KOPT-K1 (cell line): ENCODE measurements around the gene TEX101.
A peak's percentile ranks its signal among the peaks of the same experiment; 100 is the strongest.
"Not testable (repeated sequence)": the region's sequence is repeated elsewhere in the genome, so short reads cannot be mapped to it uniquely, and the experiment has no call there.

Experiments used
- H3K27ac ChIP-seq: fragments of 200-600 bp; sonication (generic); 2 replicates; pipeline ENCODE4 v1.5.1; 2016; ENCODE audit warnings: antibody characterized with exemption, mild to moderate bottlenecking, low read depth, low read length; ENCODE audit not compliant: poor library complexity, severe bottlenecking
- H3K36me3 ChIP-seq: fragments of 200-600 bp; sonication (generic); 2 replicates; pipeline ENCODE4 v1.5.1; 2017; ENCODE audit warnings: antibody characterized with exemption, mild to moderate bottlenecking, low read length, moderate library complexity; ENCODE audit not compliant: insufficient read depth
- H3K9me3 ChIP-seq: fragments of 200-600 bp; sonication (generic); 2 replicates; pipeline ENCODE4 v1.5.1; 2017; ENCODE audit warnings: antibody characterized with exemption, low read length, mild to moderate bottlenecking; ENCODE audit not compliant: insufficient read depth, poor library complexity, severe bottlenecking

Gene TEX101

DNA sequence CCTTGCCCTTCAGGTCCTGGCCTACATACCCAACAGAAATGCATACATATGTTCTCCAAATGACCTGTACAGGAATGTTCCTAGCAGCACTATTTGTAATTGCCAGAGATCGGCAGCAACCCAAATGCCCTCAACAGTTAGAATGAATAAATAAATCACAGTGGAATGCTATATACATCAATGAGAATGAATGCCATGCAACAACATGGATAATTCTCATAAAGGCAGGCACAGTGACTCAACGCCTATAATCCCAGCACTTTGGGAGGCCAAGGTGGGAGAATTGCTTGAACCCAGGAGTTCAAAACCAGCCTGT, 18.6 kb downstream of the TEX101 start:
- Histone ChIP-seq H3K27ac (no peak overlapping the region), H3K9me3 (no peaks in the 10 kb centered on the region), H3K36me3 (no peaks in the 10 kb centered on the region)

DNA sequence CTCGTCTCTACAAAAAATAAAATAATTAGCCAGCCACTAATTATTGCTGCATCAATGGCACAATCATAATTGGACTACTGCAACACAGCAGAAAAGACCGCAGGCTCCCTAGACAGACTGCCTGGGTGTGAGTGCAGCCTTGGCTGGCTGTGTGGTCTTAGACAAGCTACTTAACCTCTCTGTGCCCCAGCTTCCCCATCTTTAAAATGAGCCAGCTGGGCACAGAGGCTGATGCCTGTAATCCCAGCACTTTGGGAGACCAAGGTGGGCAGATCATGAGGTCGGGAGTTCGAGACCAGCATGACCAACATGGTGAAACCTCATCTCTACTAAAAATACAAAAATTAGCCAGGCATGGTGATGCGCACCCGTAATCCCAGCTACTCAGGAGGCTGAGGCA, 19.0 kb downstream of the TEX101 start:
- no peak overlapping the region for H3K27ac ChIP-seq

DNA sequence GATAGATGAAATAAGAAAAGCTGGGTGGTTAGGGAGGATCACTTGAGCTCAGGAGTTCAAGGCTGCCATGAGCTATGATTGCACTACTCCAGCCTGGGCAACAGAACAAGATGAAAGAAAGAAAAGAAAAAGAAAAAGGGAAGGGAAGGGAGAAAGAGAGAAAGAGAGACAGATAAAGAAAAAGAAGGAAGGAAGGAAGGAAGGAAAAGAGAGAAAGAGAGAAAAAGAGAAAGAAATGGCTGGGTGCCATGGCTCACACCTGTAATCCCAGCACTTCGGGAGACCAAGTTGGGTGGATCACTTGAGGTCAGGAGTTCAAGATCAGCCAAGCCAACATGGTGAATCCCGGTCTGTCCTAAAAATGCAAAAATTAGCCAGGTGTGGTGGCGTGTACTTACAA, 21.1 kb downstream of the TEX101 start:
- Histone ChIP-seq H3K9me3 (no peaks in the 10 kb centered on the region), H3K36me3 (no peaks in the 10 kb centered on the region), H3K27ac (no peak overlapping the region)

More for the DNA sequence above, 19.0 kb downstream of the TEX101 start:
- Histone ChIP-seq H3K9me3 (no peaks in the 10 kb centered on the region), H3K36me3 (no peaks in the 10 kb centered on the region)

DNA sequence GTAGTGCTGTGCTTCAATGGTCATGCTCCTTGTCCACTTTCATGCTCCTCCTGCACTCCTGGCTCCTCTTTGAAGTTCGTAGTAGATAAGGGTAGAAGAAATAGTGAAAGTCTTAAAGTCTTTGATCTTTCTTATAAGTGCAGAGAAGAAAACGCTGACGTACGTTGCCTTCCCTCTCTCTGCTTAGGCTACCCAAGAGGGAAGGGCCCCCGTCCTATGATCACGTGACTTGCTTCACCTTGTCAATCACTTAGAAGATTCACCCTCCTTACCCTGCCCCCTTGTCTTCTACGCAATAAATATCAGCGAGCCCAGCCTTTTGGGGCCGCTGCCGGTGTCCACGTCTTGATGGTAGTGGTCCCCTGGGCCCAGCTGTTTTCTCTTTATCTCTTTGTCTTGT, 22.6 kb downstream of the TEX101 start:
- not testable (repeated sequence) for H3K9me3 ChIP-seq, H3K36me3 ChIP-seq, H3K27ac ChIP-seq

DNA sequence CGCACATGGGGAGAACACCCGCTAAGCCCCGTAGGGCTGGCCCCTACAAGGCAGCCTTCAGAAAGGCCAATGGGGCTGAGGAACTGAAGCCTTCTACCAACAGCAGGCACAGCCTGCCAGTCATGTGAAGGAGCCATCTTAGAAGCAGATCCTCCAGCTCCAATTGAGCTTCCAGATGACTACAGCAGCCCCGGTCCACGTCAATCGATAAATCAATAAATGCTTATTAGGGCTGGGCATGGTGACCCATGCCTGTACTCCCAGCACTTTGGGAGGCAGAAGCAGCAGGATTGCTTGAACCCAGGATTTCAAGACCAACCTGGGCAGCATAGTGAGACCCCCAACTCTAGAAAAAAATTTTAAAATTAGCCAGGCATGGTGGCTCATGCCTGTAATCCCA, 23.0 kb downstream of the TEX101 start:
- Histone ChIP-seq H3K9me3 (no peaks in the 10 kb centered on the region), H3K36me3 (no peaks in the 10 kb centered on the region), H3K27ac (no peak overlapping the region)

DNA sequence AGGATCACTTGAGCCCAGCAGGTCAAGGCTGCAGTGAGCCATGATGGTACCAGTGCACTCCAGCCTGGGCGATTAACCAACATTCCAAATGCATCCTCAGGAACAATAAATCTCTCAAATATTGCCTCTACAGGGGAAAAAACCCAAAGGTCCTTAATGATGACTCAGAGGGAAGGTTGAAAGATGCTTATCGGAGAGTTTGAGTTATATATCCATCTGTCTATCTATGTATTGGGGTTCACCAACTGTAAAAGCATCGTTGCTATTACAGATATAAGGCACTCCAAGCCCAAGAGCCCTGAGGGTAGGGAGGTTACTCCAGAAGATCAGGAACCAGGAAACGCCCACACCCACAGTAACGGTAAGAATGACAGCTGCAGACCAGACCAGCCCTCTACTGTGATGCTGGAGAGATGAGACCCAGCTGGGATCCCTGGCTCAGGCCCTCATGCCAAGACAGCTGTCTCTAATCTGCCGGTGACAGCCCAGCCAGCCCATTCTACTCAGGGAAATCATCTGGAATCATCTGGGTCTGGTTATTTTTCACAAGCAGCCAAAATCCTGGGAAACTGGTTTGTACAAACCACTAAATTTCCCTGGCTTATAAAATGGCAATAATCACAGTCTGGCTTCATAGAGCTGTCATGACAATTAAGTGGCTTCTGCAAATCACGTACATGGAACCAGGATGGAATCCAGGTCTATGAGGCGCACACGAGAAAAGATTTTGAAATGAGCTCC, 23.8 kb downstream of the TEX101 start:
- Histone ChIP-seq H3K27ac (peak overlapping the region; percentile 47), H3K9me3 (no peaks in the 10 kb centered on the region)

DNA sequence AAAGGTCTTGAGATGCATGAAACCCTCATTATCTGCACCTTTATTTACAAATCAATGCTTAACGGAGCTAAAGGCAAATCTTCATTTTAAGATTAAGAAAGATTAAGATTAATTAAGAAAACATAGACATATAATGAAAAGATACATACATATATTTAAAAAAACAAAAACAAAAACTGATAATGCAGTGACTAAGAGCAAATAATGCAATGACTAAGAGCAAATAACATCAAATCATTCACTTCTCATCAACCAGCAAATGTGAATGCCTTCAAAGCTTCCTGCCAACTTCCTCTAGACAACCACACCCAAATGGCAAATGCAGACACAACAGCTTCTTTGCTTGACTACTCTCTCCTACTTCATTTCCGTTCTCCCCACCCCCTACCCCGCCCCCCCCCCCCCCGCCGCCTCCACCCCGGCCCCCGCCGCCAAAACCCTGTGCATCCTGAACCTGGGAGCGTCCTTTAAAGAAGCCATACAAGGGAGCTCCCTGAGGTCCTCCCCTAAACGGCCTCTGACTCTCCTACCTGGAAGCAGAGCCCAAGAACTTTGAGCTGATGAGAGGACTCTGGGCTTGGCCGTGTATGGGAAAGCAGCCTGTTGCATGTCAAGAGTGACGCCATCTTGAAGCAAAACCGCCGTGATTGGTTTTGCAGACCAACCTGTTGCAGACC, 24.5 kb downstream of the TEX101 start:
- H3K36me3 ChIP-seq: no peaks in the 10 kb centered on the region
- H3K9me3 ChIP-seq: no peaks in the 10 kb centered on the region
- peak overlapping the region; percentile 47 for H3K27ac ChIP-seq

More for the DNA sequence above, 23.8 kb downstream of the TEX101 start:
- no peaks in the 10 kb centered on the region for H3K36me3 ChIP-seq

DNA sequence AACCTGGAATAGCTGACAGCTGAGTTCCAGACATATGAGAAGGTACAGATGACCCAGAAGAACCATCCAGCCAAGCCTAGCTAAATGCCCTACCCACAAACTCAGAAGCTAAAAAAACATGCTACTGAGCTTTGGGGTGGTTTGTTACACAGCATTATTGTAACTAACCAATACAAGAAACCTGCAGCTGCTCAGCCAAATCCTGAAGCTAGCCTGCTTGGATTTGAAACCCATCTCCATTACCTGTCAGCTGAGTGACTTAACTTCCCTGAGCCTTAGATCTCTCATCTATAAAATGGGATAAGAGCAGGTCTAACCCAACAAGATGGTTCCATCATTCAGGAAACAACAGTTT, 25.0 kb downstream of the TEX101 start:
- no peaks in the 10 kb centered on the region for H3K36me3 ChIP-seq
- peak overlapping the region; percentile 42 for H3K27ac ChIP-seq
- H3K9me3 ChIP-seq: no peaks in the 10 kb centered on the region

DNA sequence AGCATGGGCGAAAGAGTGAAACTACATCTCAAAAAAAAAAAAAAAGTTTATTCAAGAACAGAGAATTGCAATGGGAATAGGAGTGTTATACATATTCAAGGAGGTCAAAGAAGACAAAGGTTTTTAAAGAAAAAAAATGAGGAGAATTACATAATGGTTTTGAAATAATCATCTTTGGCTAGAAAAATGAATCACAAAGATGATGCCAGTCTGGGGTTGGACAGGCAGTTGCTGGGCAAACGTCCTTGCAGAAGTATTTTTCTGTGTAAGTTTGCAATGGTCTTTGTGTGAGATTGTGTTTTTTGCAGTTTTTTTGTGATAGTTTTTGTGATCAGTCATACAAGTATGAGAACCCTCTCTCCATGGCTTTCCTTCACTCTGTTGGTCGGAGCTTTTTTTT, 27.0 kb downstream of the TEX101 start:
- H3K36me3 ChIP-seq: no peaks in the 10 kb centered on the region
- H3K9me3 ChIP-seq: no peaks in the 10 kb centered on the region

DNA sequence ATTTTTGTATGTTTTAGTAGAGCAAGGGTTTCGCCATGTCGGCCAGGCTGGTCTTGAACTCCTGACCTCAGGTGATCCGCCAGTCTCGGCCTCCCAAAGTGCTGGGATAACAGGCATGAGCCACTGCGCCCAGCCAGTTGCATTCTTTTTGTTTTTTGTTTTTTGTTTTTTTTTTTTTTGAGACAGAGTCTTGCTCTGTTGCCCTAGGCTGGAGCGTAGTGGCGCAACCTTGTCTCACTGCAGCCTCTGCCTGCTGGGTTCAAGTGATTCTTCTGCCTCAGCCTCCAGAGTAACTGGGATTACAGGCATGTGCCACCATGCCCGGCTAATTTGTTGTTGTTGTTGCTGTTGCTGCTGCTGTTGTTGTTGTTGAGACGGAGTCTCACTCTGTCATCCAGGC, 29.4 kb downstream of the TEX101 start:
- H3K9me3 ChIP-seq, H3K27ac ChIP-seq, H3K36me3 ChIP-seq: not testable (repeated sequence)

More for the DNA sequence above, 27.0 kb downstream of the TEX101 start:
- H3K27ac ChIP-seq: no peak overlapping the region

DNA sequence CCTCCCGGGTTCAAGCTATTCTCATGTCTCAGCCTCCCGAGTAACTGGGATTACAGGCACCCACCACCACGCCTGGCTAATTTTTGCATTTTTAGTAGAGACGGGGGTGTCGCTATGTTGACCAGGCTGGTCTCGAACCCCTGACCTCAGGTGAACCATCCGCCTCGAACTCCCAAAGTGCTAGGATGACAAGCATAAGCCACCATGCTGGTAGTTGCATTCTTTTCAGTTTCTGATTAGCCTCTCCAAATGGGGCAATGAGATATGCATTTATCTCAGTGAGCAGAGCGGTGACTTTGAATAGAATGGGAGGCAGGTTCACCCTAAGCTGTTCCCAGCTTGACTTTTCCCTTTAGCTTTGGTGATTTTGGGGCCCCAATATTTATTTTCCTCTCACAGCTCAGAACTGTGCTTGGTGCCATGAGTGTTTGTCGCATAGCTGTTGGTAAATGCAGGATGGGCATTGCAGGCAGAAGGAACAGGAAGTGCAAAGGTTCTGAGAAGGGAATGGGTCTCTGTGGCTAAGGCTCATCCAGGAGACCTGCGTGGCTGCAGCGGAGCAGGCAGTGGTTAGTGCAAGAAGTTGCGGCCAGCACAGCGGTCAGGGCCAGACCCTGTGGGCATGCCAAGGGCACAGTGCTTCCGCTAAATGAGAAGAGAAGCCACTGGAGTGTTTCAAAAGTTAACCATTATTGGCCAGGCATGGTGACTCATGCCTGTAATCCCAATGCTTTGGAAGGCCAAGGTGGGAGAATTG, 30.0 kb downstream of the TEX101 start:
- no peaks in the 10 kb centered on the region for H3K36me3 ChIP-seq
- no peaks in the 10 kb centered on the region for H3K9me3 ChIP-seq
- no peak overlapping the region for H3K27ac ChIP-seq

DNA sequence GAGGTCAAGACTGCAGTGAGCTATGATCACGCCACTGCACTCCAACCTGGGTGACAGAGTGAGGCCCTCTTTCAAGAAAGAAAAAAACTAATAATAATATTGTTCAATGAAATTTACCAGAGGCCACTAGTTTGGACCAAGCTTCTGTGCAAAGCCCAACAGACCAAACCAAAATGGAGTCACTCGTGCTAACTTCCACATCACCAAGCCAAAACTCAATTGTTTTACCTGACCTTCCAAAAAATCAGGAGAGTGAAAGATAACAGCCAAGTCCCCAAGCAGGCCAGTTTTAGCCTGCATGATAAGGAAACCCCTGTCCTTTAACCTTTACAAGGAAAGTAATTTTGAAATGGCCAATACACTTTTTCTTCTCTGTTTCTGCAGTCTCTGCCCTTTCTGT, 30.7 kb downstream of the TEX101 start:
- Histone ChIP-seq H3K27ac (no peak overlapping the region), H3K36me3 (no peaks in the 10 kb centered on the region), H3K9me3 (no peaks in the 10 kb centered on the region)

DNA sequence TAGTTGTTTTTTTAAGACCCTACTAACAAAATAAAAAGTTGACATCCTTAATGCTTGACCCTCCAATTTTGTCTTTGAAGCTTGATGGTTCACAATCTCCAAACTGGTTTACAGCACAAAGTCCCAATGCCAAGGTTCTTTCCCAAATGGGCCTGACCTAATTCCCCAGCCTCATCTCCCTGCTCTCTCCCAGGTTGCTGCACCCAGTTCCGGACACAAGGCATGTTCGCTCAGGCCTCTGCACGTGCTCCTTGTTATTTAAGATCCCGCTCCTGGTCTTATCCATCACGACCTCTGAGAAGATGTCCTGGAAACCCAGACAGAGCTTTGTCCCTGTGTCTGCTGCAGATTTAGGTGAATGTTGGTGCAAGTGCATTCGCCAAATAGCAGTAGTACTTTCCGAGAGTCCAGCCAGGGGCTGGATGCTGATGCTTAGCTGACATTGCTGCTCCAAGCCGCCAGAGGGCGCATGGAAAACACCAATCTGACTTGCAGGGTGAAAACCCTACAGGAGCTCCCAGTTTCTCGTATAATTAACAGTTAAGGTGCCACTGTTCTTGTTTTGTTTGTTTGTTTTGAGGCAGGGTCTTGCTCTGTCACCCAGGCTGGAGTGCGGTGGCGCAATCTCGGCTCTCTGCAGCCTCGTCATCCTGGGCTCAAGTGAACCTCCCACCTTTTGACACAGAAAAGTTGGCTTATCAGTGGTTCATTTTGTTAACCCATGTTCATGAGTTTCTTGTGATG, 32.2 kb downstream of the TEX101 start:
- Histone ChIP-seq H3K27ac (no peak overlapping the region), H3K36me3 (no peaks in the 10 kb centered on the region), H3K9me3 (no peaks in the 10 kb centered on the region)

DNA sequence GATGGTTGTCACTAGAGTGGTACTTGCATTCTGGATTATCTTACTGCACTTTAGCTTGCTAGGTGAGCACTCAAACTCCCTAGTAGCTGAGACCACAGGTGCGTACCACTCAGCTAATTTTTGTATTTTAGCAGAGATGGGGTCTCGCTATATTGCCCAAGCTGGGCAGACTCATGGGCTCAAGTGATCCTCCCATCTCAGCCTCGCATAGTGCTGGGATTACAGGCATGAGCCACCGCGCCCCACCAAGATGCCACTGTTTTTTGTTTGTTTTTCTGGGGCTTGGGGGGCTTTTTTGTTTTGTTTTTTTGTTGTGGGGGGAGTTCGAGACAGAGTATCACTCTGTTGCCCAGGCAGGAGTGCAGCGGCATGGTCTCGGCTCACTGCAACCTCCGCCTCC, 33.0 kb downstream of the TEX101 start:
- no peaks in the 10 kb centered on the region for H3K9me3 ChIP-seq
- no peak overlapping the region for H3K27ac ChIP-seq
- H3K36me3 ChIP-seq: no peaks in the 10 kb centered on the region

DNA sequence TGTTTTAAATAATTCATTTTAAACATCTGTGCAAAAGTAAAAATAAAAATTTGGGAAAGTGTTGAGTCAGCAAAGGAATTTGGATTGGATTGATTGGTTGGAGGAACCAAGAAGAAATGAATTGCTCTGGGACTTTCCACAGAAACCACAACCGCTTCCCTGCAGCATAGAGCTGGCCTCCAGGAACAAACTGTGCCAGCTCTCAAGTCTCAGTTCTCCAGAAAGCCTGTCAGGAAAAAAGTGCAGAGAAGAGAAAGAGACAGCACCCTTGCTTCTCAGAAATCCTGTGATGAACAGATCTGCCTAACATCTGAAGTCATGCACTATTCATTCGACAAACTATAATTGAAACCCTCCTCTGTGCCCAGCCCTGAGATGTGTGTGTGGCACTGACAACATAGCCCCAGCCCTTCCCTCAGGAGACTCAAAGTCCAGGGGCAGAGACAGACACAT, 35.9 kb downstream of the TEX101 start:
- H3K27ac ChIP-seq: no peak overlapping the region
- H3K9me3 ChIP-seq: no peaks in the 10 kb centered on the region
- no peaks in the 10 kb centered on the region for H3K36me3 ChIP-seq
